ENCODE measurements around the gene FAM13A. TPM values are rescaled to one million over a fixed set of nuclear protein-coding genes. Genes with fewer than 3 reads are reported as not detected.

Gene FAM13A
- total and polyA plus RNA-seq, 10 of the 15 experiments (the other 5 are each of a cell fraction or from before 2014, with no cell fraction given), result 0.05 to 1.8 (median 0.27) TPM; not detected in 1

DNA sequence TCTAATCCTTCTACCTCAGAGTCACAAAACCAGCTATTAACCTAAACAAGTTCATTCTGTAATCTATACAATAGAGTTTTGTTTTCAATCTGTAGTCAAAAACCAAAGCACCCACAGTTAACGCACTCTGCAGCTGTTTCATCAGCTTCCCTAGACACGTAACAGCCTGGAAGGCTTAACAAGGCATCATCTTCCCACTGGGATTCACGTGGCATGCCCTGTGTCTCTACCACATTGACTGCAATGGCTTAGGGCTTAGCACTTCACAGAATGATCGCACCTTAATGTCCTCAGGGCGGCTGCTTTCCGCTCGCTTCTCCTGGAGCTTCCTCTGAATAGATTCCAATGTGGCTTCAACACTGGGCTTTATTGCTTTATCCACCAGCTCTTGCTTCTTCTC lies 309.6 kb downstream of the FAM13A start:
- no peaks in the 10 kb centered on the region for H3K9me3 ChIP-seq (replicated peaks; ENCODE audit: control insufficient read depth, insufficient read depth, low read length)
- H3K4me2 ChIP-seq (ENCODE audit: control insufficient read depth, insufficient read depth), result no peak overlapping the region
- intact Hi-C loops (cut with micrococcal nuclease; ENCODE audit: unreplicated experiment) (no loop called here), in situ Hi-C loops (cut with MboI) (no loop called here)
- no TSS peak for BruUV-seq (replicated peaks)
- RAD21 ChIA-PET (ENCODE audit: unreplicated experiment), result no interaction called here
- FAIRE-seq (no peak), DNase-seq (ENCODE audit: low read depth, low spot score) (no peak), ATAC-seq (no peak)
- 62% methylated on average over 7 of the region's 7 CpGs for WGBS (ENCODE audit: insufficient coverage, insufficient replicate concordance, low lambda C conversion rate, missing lambda C conversion rate)
- no peak overlapping the region for H3K27ac ChIP-seq (ENCODE audit: control insufficient read depth, insufficient read depth)
- H3K36me3 ChIP-seq (ENCODE audit: control insufficient read depth in 2 of 2, insufficient read depth in 2 of 2, low read length in 1 of 2), result no peaks in the 10 kb centered on the region
- no peaks in the 10 kb centered on the region for H4K20me1 ChIP-seq (ENCODE audit: control insufficient read depth, insufficient read depth)
- SMC1A ChIA-PET (ENCODE audit: uncharacterized antibody, unreplicated experiment), result interaction anchor here (1.0 kb wide), 1 partner anchor 30 kb away, joined by 4 read pairs; no protein-coding TSS in a partner anchor
- H3K4me3 ChIP-seq, result no peak overlapping the region
- H2AFZ ChIP-seq (ENCODE audit: control insufficient read depth, low read depth, low read length), result no peak overlapping the region
- POLR2A ChIA-PET, result no interaction called here
- no peak overlapping the region for H3K9ac ChIP-seq (ENCODE audit: control insufficient read depth, insufficient read depth, low read length)
- CTCF ChIA-PET, result interaction anchor here (1.1 kb wide), 1 partner anchor 8 kb away, joined by 3 read pairs; no protein-coding TSS in a partner anchor
- no peaks in the 10 kb centered on the region for H3K79me2 ChIP-seq (ENCODE audit: control insufficient read depth, insufficient read depth, low read length)
- TF ChIP-seq CREB1 (IDR thresholded peaks at IDR 0.05; ENCODE audit: low read depth) (no peak), NR2C1 (IDR thresholded peaks at IDR 0.05) (no peak), FOXK2 (IDR thresholded peaks at IDR 0.05) (no peak), EED (IDR thresholded peaks at IDR 0.05; ENCODE audit: low read depth) (no peak), FOXM1 (IDR thresholded peaks at IDR 0.05; ENCODE audit: low read depth, low read length) (no peak), PBX3 (IDR thresholded peaks at IDR 0.05; ENCODE audit: insufficient replicate concordance, low read depth, low read length) (no peak), CHD2 (IDR thresholded peaks at IDR 0.05; ENCODE audit: borderline replicate concordance, low read depth, low read length) (no peak), CEBPZ (IDR thresholded peaks at IDR 0.05; ENCODE audit: low read depth, low read length) (no peak), BHLHE40 (IDR thresholded peaks at IDR 0.05; ENCODE audit: borderline replicate concordance in 1 of 2, low read depth in 2 of 2, low read length in 1 of 2) (no peak), RELA (IDR thresholded peaks at IDR 0.05; ENCODE audit: borderline replicate concordance, partially characterized antibody) (no peak), PML (IDR thresholded peaks at IDR 0.05; ENCODE audit: low read length) (no peak), USF1 (IDR thresholded peaks at IDR 0.05; ENCODE audit: borderline replicate concordance, extremely low read length, insufficient read depth, low read depth, low read length) (no peak), HSF1 (IDR thresholded peaks at IDR 0.05; ENCODE audit: low read depth, low read length) (no peak)
- no peaks in the 10 kb centered on the region for H3K27me3 ChIP-seq (replicated peaks in 1 of 2; ENCODE audit: control insufficient read depth in 2 of 2, insufficient read depth in 2 of 2, low read length in 1 of 2)
- no peaks in the 10 kb centered on the region for H3K4me1 ChIP-seq (ENCODE audit: control insufficient read depth, insufficient read depth, low read length)

Data from GM12878 (cell line).